ENCODE data around the gene RNU6-9. TPM values are rescaled to one million over a fixed set of nuclear protein-coding genes. Genes with fewer than 3 reads are reported as not detected.

Gene RNU6-9
- total RNA-seq, 4 donors from 2014 or later = not detected

GRCh38 chr19:903266-903797 is 10.0 kb downstream of the RNU6-9 start:
- Histone ChIP-seq H3K9me3 (no peaks in the 10 kb centered on the region), H3K4me1 (peaks cover 9% of the 10 kb centered on the region), H3K4me3 (no peak overlapping the region), H3K36me3 (peaks cover 12% of the 10 kb centered on the region), H3K27ac (no peak overlapping the region), H3K27me3 (no peaks in the 10 kb centered on the region)
- DNase-seq (ENCODE audit: low spot score in 2 of 2) = no peak
- TF ChIP-seq POLR2A (IDR thresholded peaks at IDR 0.05) (no peak), CTCF (IDR thresholded peaks at IDR 0.05) (no peak), POLR2AphosphoS5 (IDR thresholded peaks at IDR 0.05) (no peak), EP300 (IDR thresholded peaks at IDR 0.05) (no peak)
- WGBS = 80% methylated on average over 1 of the region's 32 CpGs

GRCh38 chr19:904545-904944 is 11.3 kb downstream of the RNU6-9 start:
- Histone ChIP-seq H3K36me3 (peaks cover 3% of the 10 kb centered on the region), H3K27me3 (no peaks in the 10 kb centered on the region), H3K4me3 (no peak overlapping the region), H3K27ac (no peak overlapping the region), H3K4me1 (peaks cover 20% of the 10 kb centered on the region), H3K9me3 (no peaks in the 10 kb centered on the region)
- DNase-seq (ENCODE audit: low spot score in 2 of 2) = no peak
- WGBS = 91% methylated on average over 8 of the region's 8 CpGs
- TF ChIP-seq POLR2A (IDR thresholded peaks at IDR 0.05) (no peak), EP300 (IDR thresholded peaks at IDR 0.05) (no peak), POLR2AphosphoS5 (IDR thresholded peaks at IDR 0.05) (no peak), CTCF (IDR thresholded peaks at IDR 0.05) (no peak)

- no peak for DNase-seq (ENCODE audit: low spot score in 2 of 2)
- Histone ChIP-seq H3K27me3 (no peaks in the 10 kb centered on the region), H3K4me1 (peaks cover 22% of the 10 kb centered on the region), H3K36me3 (no peaks in the 10 kb centered on the region), H3K27ac (no peak overlapping the region), H3K9me3 (no peaks in the 10 kb centered on the region), H3K4me3 (no peak overlapping the region)
- 86% methylated on average over 7 of the region's 7 CpGs for WGBS
- TF ChIP-seq EP300 (IDR thresholded peaks at IDR 0.05) (no peak), POLR2AphosphoS5 (IDR thresholded peaks at IDR 0.05) (no peak), POLR2A (IDR thresholded peaks at IDR 0.05) (no peak), CTCF (IDR thresholded peaks at IDR 0.05) (no peak)
Measured at GRCh38 chr19:906480-906879, 13.2 kb downstream of the RNU6-9 start.

GRCh38 chr19:907183-907853 is 14.0 kb downstream of the RNU6-9 start:
- Histone ChIP-seq H3K27ac (no peak overlapping the region), H3K27me3 (no peaks in the 10 kb centered on the region), H3K9me3 (no peaks in the 10 kb centered on the region), H3K4me3 (no peak overlapping the region), H3K36me3 (no peaks in the 10 kb centered on the region), H3K4me1 (peaks cover 29% of the 10 kb centered on the region)
- WGBS = 93% methylated on average over 6 of the region's 14 CpGs
- DNase-seq (ENCODE audit: low spot score in 2 of 2) = no peak
- TF ChIP-seq CTCF (IDR thresholded peaks at IDR 0.05) = no peak

GRCh38 chr19:911197-912033 is 18.1 kb downstream of the RNU6-9 start:
- 96% methylated on average over 27 of the region's 54 CpGs for WGBS
- Histone ChIP-seq H3K36me3 (no peaks in the 10 kb centered on the region), H3K4me3 (peak overlapping the region; percentile 93), H3K27ac (no peak overlapping the region), H3K9me3 (no peaks in the 10 kb centered on the region), H3K27me3 (no peaks in the 10 kb centered on the region), H3K4me1 (peaks cover 38% of the 10 kb centered on the region)
- no peak for DNase-seq (ENCODE audit: low spot score in 2 of 2)
- TF ChIP-seq EP300 (IDR thresholded peaks at IDR 0.05) (no peak), POLR2A (IDR thresholded peaks at IDR 0.05) (no peak), CTCF (IDR thresholded peaks at IDR 0.05) (no peak), POLR2AphosphoS5 (IDR thresholded peaks at IDR 0.05) (no peak)

Measured in suprapubic skin (tissue), 4 donors.